Hepatocyte (in vitro differentiated cells): ENCODE results near the gene FBXO10.

Source experiments
- EZH2 ChIP-seq: fragments of 200-600 bp; sonication (generic); IDR thresholded peaks from 2 replicates; pipeline ENCODE4 v1.6.1; 2016; ENCODE audit warnings: antibody characterized with exemption, mild to moderate bottlenecking, borderline replicate concordance
- EZH2phosphoT487 ChIP-seq: fragments of 200-600 bp; sonication (generic); IDR thresholded peaks from one replicate; pipeline ENCODE4 v1.6.1; 2018; ENCODE audit warnings: antibody characterized with exemption, mild to moderate bottlenecking, low read depth, moderate library complexity; ENCODE audit not compliant: unreplicated experiment, severe bottlenecking
- TF ChIP-seq, protein P1 (sequence below): fragments of 200-600 bp; sonication (generic); IDR thresholded peaks from 2 replicates; pipeline ENCODE4 v1.5.1; 2016; ENCODE audit warnings: antibody characterized with exemption, mild to moderate bottlenecking; ENCODE audit not compliant: poor library complexity

DNA sequence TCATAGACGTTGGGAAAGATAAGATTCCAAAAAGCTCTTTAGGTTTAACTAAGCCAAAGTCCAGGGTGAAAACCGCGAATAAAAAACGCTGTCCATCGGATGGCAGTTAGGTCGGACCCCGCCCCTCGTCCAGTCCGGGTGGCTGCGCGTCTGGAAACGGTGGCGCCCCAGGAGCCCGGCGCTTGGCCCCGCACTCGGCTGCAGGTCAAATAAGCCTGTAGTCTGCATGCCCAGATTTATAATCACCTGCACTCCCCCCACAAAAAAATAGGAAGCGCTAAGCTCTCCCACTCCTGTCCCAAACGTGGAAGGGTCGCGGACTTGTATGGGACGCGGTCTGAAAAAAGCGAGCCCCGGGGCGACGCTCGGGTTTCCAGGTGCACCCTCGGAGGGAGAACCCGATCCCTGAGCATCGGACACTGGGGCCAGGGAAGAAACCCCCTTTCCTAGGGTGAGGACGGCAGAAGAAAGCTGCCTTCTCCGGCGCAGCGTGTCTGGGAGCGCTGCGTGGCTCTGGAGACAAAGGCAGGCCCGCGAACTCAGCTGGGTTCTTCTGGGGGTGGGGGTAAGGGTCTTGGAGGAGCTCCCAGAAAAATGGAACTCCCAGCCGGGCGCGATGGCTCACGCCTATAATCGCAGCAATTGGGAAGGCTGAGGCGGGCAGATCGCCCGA, 110.0 kb downstream of the FBXO10 start:
- TF ChIP-seq, protein P1, sequence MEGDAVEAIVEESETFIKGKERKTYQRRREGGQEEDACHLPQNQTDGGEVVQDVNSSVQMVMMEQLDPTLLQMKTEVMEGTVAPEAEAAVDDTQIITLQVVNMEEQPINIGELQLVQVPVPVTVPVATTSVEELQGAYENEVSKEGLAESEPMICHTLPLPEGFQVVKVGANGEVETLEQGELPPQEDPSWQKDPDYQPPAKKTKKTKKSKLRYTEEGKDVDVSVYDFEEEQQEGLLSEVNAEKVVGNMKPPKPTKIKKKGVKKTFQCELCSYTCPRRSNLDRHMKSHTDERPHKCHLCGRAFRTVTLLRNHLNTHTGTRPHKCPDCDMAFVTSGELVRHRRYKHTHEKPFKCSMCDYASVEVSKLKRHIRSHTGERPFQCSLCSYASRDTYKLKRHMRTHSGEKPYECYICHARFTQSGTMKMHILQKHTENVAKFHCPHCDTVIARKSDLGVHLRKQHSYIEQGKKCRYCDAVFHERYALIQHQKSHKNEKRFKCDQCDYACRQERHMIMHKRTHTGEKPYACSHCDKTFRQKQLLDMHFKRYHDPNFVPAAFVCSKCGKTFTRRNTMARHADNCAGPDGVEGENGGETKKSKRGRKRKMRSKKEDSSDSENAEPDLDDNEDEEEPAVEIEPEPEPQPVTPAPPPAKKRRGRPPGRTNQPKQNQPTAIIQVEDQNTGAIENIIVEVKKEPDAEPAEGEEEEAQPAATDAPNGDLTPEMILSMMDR = no peak
- no peak for TF ChIP-seq EZH2phosphoT487
- TF ChIP-seq EZH2 = no peak
